Germinal center (tissue), 1 donor: ENCODE results near the gene ST7.

Source experiments
- DNase-seq: peaks from one replicate; pipeline ENCODE4 v3.0.0; 2012; ENCODE audit warnings: mixed read lengths, low spot score

ST7 gene

GRCh38 chr7:117132321-117133120, 179.2 kb downstream of the ST7 start:
- DNase-seq = no peak

- DNase-seq = no peak
Measured at GRCh38 chr7:117133125-117133524, 179.8 kb downstream of the ST7 start.

- DNase-seq = no peak
Measured at GRCh38 chr7:117134411-117134810, 181.1 kb downstream of the ST7 start.

GRCh38 chr7:117134889-117135552, 181.7 kb downstream of the ST7 start:
- no peak for DNase-seq

- no peak for DNase-seq
Measured at GRCh38 chr7:117135553-117135891, 182.2 kb downstream of the ST7 start.

- DNase-seq = no peak
Measured at GRCh38 chr7:117137868-117138267, 184.6 kb downstream of the ST7 start.

- DNase-seq = no peak
Measured at GRCh38 chr7:117138495-117138894, 185.2 kb downstream of the ST7 start.

- no peak for DNase-seq
Measured at GRCh38 chr7:117138981-117139380, 185.7 kb downstream of the ST7 start.

- DNase-seq = no peak
Measured at GRCh38 chr7:117139397-117139984, 186.2 kb downstream of the ST7 start.

GRCh38 chr7:117140921-117141320, 187.6 kb downstream of the ST7 start:
- DNase-seq = no peak

GRCh38 chr7:117143066-117143465, 189.8 kb downstream of the ST7 start:
- DNase-seq = no peak

GRCh38 chr7:117143580-117143979, 190.3 kb downstream of the ST7 start:
- no peak for DNase-seq

GRCh38 chr7:117145333-117145732, 192.0 kb downstream of the ST7 start:
- DNase-seq = no peak

- no peak for DNase-seq
Measured at GRCh38 chr7:117146059-117146458, 192.8 kb downstream of the ST7 start.

GRCh38 chr7:117146511-117146910, 193.2 kb downstream of the ST7 start:
- DNase-seq = no peak

- no peak for DNase-seq
Measured at GRCh38 chr7:117148971-117149370, 195.7 kb downstream of the ST7 start.

GRCh38 chr7:117149692-117150091, 196.4 kb downstream of the ST7 start:
- DNase-seq = no peak

- no peak for DNase-seq
Measured at GRCh38 chr7:117152213-117153007, 199.1 kb downstream of the ST7 start.

- DNase-seq = no peak
Measured at GRCh38 chr7:117153016-117153545, 199.8 kb downstream of the ST7 start.

- no peak for DNase-seq
Measured at GRCh38 chr7:117154721-117155120, 201.4 kb downstream of the ST7 start.

- no peak for DNase-seq
Measured at GRCh38 chr7:117155694-117156093, 202.4 kb downstream of the ST7 start.
